HG03108 (cell line): Measurements from ENCODE around the gene TFAP2A.

Source experiments
- ATAC-seq: cut with Tn5 transposase; IDR thresholded peaks from one replicate; pipeline ENCODE4 v1.9.1; 2021; ENCODE audit warnings: moderate library complexity; ENCODE audit not compliant: unreplicated experiment

Gene TFAP2A

GRCh38 chr6:10414756-10415616 lies at the start of gene TFAP2A:
TFAP2A (minus strand) TSS chr6:10415074; CDS start chr6:10414991, 83 bp downstream.
- no peak for ATAC-seq

GRCh38 chr6:10463491-10464481 lies 48.9 kb upstream of the TFAP2A start:
- ATAC-seq: no peak

- ATAC-seq: no peak
Observed at GRCh38 chr6:10463040-10463439, 48.2 kb upstream of the TFAP2A start.

- no peak for ATAC-seq
Observed at GRCh38 chr6:10461850-10462249, 47.0 kb upstream of the TFAP2A start.

- peak; percentile 94 for ATAC-seq
Observed at GRCh38 chr6:10460096-10460495, 45.2 kb upstream of the TFAP2A start.

GRCh38 chr6:10458287-10458686 lies 43.4 kb upstream of the TFAP2A start:
- ATAC-seq: no peak

GRCh38 chr6:10453596-10453995 lies 38.7 kb upstream of the TFAP2A start:
- no peak for ATAC-seq

GRCh38 chr6:10451828-10452509 lies 37.1 kb upstream of the TFAP2A start:
- no peak for ATAC-seq

- ATAC-seq: no peak
Observed at GRCh38 chr6:10451394-10451793, 36.5 kb upstream of the TFAP2A start.

- ATAC-seq: no peak
Observed at GRCh38 chr6:10449751-10450150, 34.9 kb upstream of the TFAP2A start.

GRCh38 chr6:10448096-10448495 lies 33.2 kb upstream of the TFAP2A start:
- no peak for ATAC-seq

- no peak for ATAC-seq
Observed at GRCh38 chr6:10446548-10446947, 31.7 kb upstream of the TFAP2A start.

GRCh38 chr6:10441655-10442009 lies 26.8 kb upstream of the TFAP2A start:
- no peak for ATAC-seq

- no peak for ATAC-seq
Observed at GRCh38 chr6:10441004-10441654, 26.3 kb upstream of the TFAP2A start.

GRCh38 chr6:10437891-10438290 lies 23.0 kb upstream of the TFAP2A start:
- no peak for ATAC-seq

- no peak for ATAC-seq
Observed at GRCh38 chr6:10434235-10434634, 19.4 kb upstream of the TFAP2A start.

- ATAC-seq: no peak
Observed at GRCh38 chr6:10433322-10433721, 18.4 kb upstream of the TFAP2A start.

GRCh38 chr6:10431423-10432164 lies 16.7 kb upstream of the TFAP2A start:
- ATAC-seq: no peak

GRCh38 chr6:10429638-10430427 lies 15.0 kb upstream of the TFAP2A start:
- peak; percentile 67 for ATAC-seq
